ENCODE measurements around the gene ACBD6. TPM values are rescaled to one million over a fixed set of nuclear protein-coding genes. Genes with fewer than 3 reads are reported as not detected.

The ACBD6 gene
- total RNA-seq, 2 donors from 2014 or later: 43.2 to 54.5 TPM

DNA sequence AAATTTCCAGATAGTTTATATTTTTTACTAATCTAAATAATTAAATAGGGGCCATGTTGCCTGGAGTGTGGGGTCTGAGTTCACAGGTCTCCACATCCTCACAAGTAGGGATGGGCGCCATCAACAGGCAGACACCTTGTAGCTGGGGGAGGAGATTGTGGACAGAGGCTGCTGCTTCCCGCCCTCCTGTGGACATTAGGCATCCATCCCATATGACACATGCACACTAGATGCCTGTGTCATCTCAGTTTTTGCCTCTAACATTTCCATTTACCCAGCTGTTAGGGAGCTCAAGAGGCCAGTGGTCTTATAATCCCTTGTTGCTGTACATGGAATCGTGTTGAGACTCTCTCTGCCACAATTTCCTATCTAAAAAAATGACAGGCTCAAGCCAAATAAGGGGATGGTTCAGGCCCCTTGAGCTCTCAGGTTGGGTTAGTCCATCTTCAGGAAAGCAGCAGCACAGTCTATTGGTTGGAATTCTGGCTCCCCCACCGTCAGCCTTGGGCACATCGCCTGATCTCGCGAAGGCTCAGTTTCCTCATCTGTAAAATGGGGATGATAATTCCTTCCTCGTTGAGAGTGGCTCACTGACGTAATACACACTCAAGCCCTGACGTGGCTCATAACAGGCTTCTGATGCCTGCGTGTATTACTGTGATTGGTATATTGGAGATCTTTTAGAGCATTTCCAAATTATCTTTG lies 258.7 kb downstream of the ACBD6 start:
- H3K9me3 ChIP-seq (ENCODE audit: control insufficient read depth, low read length): no peaks in the 10 kb centered on the region
- no peak for DNase-seq
- H3K9ac ChIP-seq (ENCODE audit: extremely low read depth, low read length, poor library complexity, severe bottlenecking): no peak overlapping the region
- no peak overlapping the region for H3K27ac ChIP-seq (ENCODE audit: low read depth, low read length)
- TF ChIP-seq, protein P1, sequence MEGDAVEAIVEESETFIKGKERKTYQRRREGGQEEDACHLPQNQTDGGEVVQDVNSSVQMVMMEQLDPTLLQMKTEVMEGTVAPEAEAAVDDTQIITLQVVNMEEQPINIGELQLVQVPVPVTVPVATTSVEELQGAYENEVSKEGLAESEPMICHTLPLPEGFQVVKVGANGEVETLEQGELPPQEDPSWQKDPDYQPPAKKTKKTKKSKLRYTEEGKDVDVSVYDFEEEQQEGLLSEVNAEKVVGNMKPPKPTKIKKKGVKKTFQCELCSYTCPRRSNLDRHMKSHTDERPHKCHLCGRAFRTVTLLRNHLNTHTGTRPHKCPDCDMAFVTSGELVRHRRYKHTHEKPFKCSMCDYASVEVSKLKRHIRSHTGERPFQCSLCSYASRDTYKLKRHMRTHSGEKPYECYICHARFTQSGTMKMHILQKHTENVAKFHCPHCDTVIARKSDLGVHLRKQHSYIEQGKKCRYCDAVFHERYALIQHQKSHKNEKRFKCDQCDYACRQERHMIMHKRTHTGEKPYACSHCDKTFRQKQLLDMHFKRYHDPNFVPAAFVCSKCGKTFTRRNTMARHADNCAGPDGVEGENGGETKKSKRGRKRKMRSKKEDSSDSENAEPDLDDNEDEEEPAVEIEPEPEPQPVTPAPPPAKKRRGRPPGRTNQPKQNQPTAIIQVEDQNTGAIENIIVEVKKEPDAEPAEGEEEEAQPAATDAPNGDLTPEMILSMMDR (conservative IDR thresholded peaks at IDR 0.05): no peak
- no peaks in the 10 kb centered on the region for H3K36me3 ChIP-seq (ENCODE audit: control insufficient read depth, insufficient read depth, low read length)
- Mint-ChIP-seq H3K4me3 (no peak overlapping the region), H3K36me3 (ENCODE audit: low read depth) (no peaks in the 10 kb centered on the region), H3K27ac (no peak overlapping the region), H3K27me3 (ENCODE audit: insufficient read depth) (peaks cover 60% of the 10 kb centered on the region), H3K9me3 (no peaks in the 10 kb centered on the region), H3K4me1 (peaks cover 7% of the 10 kb centered on the region)
- no peak overlapping the region for H3K4me3 ChIP-seq (ENCODE audit: low read length)
- peaks cover 44% of the 10 kb centered on the region for H3K27me3 ChIP-seq (ENCODE audit: control insufficient read depth, insufficient read depth, low read length, poor library complexity, severe bottlenecking)
- 80 to 95% methylated on average over 2 to 11 of the region's 11 CpGs for WGBS, 2 experiments (ENCODE audit: insufficient coverage in 1 of 2, insufficient read length in 1 of 2)
- no peaks in the 10 kb centered on the region for H3K4me1 ChIP-seq (ENCODE audit: control insufficient read depth, insufficient read depth, low read length)

DNA sequence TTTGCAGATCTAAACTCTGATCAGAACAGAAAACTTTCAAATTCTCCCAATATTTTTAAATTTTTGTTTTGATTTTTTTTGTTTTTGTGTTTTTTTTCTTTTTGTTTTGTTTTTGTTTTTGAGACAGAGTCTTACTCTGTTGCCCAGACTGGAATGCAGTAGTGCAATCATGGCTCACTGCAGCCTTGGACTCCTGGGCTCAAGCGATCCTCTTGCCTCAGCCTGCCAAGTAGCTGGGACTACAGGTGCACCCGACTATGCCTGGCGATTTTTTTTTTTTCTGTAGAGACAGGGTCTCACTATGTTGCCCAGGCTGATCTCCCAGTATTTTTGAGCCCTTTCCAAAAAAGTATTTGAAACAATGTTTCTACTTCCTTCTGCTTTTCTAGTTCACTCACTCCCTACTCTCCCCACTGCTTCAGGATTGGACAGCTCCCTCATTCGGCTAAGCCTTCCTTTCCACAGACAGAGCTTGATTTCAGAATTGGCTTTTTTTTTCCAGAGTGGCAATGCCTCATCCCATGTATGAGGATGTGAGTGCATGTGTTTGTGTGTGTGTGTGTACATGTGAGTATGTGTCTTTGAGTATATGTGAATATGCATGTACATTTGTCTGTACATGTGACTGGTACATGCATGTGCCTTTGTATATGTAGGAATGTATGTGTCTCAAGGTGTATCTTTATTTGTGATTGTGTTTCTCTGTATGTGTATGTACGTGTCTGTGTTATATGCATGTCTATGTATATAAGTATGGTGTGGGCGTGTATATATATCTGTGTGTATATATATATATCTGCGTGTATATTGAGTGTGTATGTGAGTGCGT lies 260.4 kb downstream of the ACBD6 start:
- peaks cover 66% of the 10 kb centered on the region for H3K27me3 Mint-ChIP-seq (ENCODE audit: insufficient read depth)
- WGBS, 2 experiments (ENCODE audit: insufficient coverage in 1 of 2, insufficient read length in 1 of 2): 77 to 81% methylated on average over 6 to 8 of the region's 8 CpGs

More for the DNA sequence above, 260.4 kb downstream of the ACBD6 start:
- H3K4me3 Mint-ChIP-seq: no peak overlapping the region
- no peak overlapping the region for H3K4me3 ChIP-seq (ENCODE audit: low read length)
- no peak overlapping the region for H3K27ac ChIP-seq (ENCODE audit: low read depth, low read length)
- no peak for DNase-seq
- H3K9me3 Mint-ChIP-seq: no peaks in the 10 kb centered on the region
- no peak overlapping the region for H3K9ac ChIP-seq (ENCODE audit: extremely low read depth, low read length, poor library complexity, severe bottlenecking)
- no peaks in the 10 kb centered on the region for H3K9me3 ChIP-seq (ENCODE audit: control insufficient read depth, low read length)
- TF ChIP-seq, protein P1 (conservative IDR thresholded peaks at IDR 0.05): no peak
- no peaks in the 10 kb centered on the region for H3K36me3 ChIP-seq (ENCODE audit: control insufficient read depth, insufficient read depth, low read length)
- H3K4me1 ChIP-seq (ENCODE audit: control insufficient read depth, insufficient read depth, low read length): no peaks in the 10 kb centered on the region
- peaks cover 17% of the 10 kb centered on the region for H3K4me1 Mint-ChIP-seq
- H3K27me3 ChIP-seq (ENCODE audit: control insufficient read depth, insufficient read depth, low read length, poor library complexity, severe bottlenecking): peaks cover 62% of the 10 kb centered on the region
- H3K27ac Mint-ChIP-seq: no peak overlapping the region
- no peaks in the 10 kb centered on the region for H3K36me3 Mint-ChIP-seq (ENCODE audit: low read depth)

Data from endodermal cell (in vitro differentiated cells).